Measurements from ENCODE around the gene ANKDD1A. TPM values are rescaled to one million over a fixed set of nuclear protein-coding genes. Genes with fewer than 3 reads are reported as not detected.

ANKDD1A gene
- total RNA-seq, 2 donors from 2014 or later = 3.3 to 23.9 TPM

- H3K27me3 ChIP-seq (replicated peaks; ENCODE audit: insufficient read depth) = no peaks in the 10 kb centered on the region
- H3K9me3 ChIP-seq = no peaks in the 10 kb centered on the region
- H3K36me3 ChIP-seq = no peaks in the 10 kb centered on the region
- no peak overlapping the region for H3K4me3 ChIP-seq
- H3K27ac ChIP-seq = no peak overlapping the region
- 95% methylated on average over 6 of the region's 6 CpGs for WGBS
- H3K4me1 ChIP-seq (replicated peaks) = no peaks in the 10 kb centered on the region
- intact Hi-C loops (cut with DNase I) = no loop called here
- TF ChIP-seq POLR2AphosphoS5 (IDR thresholded peaks at IDR 0.05) (no peak), CTCF (IDR thresholded peaks at IDR 0.05) (no peak), POLR2A (IDR thresholded peaks at IDR 0.05) (no peak)
- no peak for DNase-seq (ENCODE audit: low spot score)
Observed at GRCh38 chr15:64888336-64888735, 23.4 kb upstream of the ANKDD1A start.

GRCh38 chr15:64891561-64891960 is 20.1 kb upstream of the ANKDD1A start:
- H3K27ac ChIP-seq = no peak overlapping the region
- no peaks in the 10 kb centered on the region for H3K27me3 ChIP-seq (replicated peaks; ENCODE audit: insufficient read depth)
- no peaks in the 10 kb centered on the region for H3K36me3 ChIP-seq
- no peak overlapping the region for H3K4me3 ChIP-seq
- intact Hi-C loops (cut with DNase I) = no loop called here
- no peak for TF ChIP-seq POLR2AphosphoS5 (IDR thresholded peaks at IDR 0.05)
- no peak for TF ChIP-seq CTCF (IDR thresholded peaks at IDR 0.05)
- no peak for TF ChIP-seq POLR2A (IDR thresholded peaks at IDR 0.05)
- DNase-seq (ENCODE audit: low spot score) = no peak
- H3K4me1 ChIP-seq (replicated peaks) = peaks cover 3% of the 10 kb centered on the region
- no peaks in the 10 kb centered on the region for H3K9me3 ChIP-seq

GRCh38 chr15:64892847-64893403 is 18.8 kb upstream of the ANKDD1A start:
- no peak for DNase-seq (ENCODE audit: low spot score)
- Histone ChIP-seq H3K27me3 (replicated peaks; ENCODE audit: insufficient read depth) (no peaks in the 10 kb centered on the region), H3K4me3 (no peak overlapping the region), H3K27ac (peak overlapping the region; percentile 67 to 71), H3K36me3 (no peaks in the 10 kb centered on the region), H3K9me3 (no peaks in the 10 kb centered on the region), H3K4me1 (replicated peaks) (peaks cover 3% of the 10 kb centered on the region)
- WGBS = 87% methylated on average over 8 of the region's 8 CpGs
- TF ChIP-seq POLR2AphosphoS5 (IDR thresholded peaks at IDR 0.05) (no peak), POLR2A (IDR thresholded peaks at IDR 0.05) (no peak)
- intact Hi-C loops (cut with DNase I) = no loop called here

GRCh38 chr15:64893481-64894394 is 18.0 kb upstream of the ANKDD1A start:
- intact Hi-C loops (cut with DNase I) = no loop called here
- WGBS = 34% methylated on average over 42 of the region's 44 CpGs
- TF ChIP-seq POLR2AphosphoS5 (IDR thresholded peaks at IDR 0.05) (peak; percentile 75), POLR2A (IDR thresholded peaks at IDR 0.05) (peak; percentile 56), CTCF (IDR thresholded peaks at IDR 0.05) (no peak)
- Histone ChIP-seq H3K27ac (peak overlapping the region; percentile 67 to 71), H3K9me3 (no peaks in the 10 kb centered on the region), H3K27me3 (replicated peaks; ENCODE audit: insufficient read depth) (no peaks in the 10 kb centered on the region), H3K4me1 (replicated peaks) (peaks cover 3% of the 10 kb centered on the region), H3K4me3 (peak overlapping the region in 1 of 2 donors; percentile 6), H3K36me3 (no peaks in the 10 kb centered on the region)
- DNase-seq (ENCODE audit: low spot score) = peak; percentile 80

- intact Hi-C loops (cut with DNase I) = loop anchor here (5.0 kb wide), 1 partner anchor 52 kb away; the partner anchor contains the start of gene PLEKHO2
Observed at GRCh38 chr15:64894395-64895056, 17.2 kb upstream of the ANKDD1A start.

More at GRCh38 chr15:64894395-64895056, 17.2 kb upstream of the ANKDD1A start:
- no peaks in the 10 kb centered on the region for H3K27me3 ChIP-seq (replicated peaks; ENCODE audit: insufficient read depth)
- peak overlapping the region in 1 of 2 donors; percentile 6 for H3K4me3 ChIP-seq
- no peaks in the 10 kb centered on the region for H3K9me3 ChIP-seq
- H3K27ac ChIP-seq = peak overlapping the region; percentile 67 to 71
- no peak for TF ChIP-seq POLR2AphosphoS5 (IDR thresholded peaks at IDR 0.05)
- peaks cover 3% of the 10 kb centered on the region for H3K4me1 ChIP-seq (replicated peaks)
- 38% methylated on average over 20 of the region's 20 CpGs for WGBS
- H3K36me3 ChIP-seq = no peaks in the 10 kb centered on the region
- peak; percentile 11 for DNase-seq (ENCODE audit: low spot score)
